IPS-18a (cell line): Measurements from ENCODE around the gene CAMSAP1.

Experiments used
- H3K27ac ChIP-seq: one replicate; pipeline ENCODE4 v1.5.1; 2013; ENCODE audit warnings: low read length
- H3K27me3 ChIP-seq: one replicate; pipeline ENCODE4 v1.6.1; 2013; ENCODE audit warnings: mild to moderate bottlenecking, low read length; ENCODE audit not compliant: control insufficient read depth, insufficient read depth
- H3K36me3 ChIP-seq: one replicate; pipeline ENCODE4 v1.6.1; 2013; ENCODE audit warnings: low read depth, low read length; ENCODE audit not compliant: control insufficient read depth
- H3K4me1 ChIP-seq: one replicate; pipeline ENCODE4 v1.6.1; 2013; ENCODE audit warnings: low read depth, low read length; ENCODE audit not compliant: control insufficient read depth
- H3K4me3 ChIP-seq: one replicate; pipeline ENCODE4 v1.5.1; 2013; ENCODE audit warnings: low read length
- H3K9ac ChIP-seq: one replicate; pipeline ENCODE4 v1.6.1; 2013; ENCODE audit warnings: mild to moderate bottlenecking, low read length, moderate library complexity
- H3K9me3 ChIP-seq: one replicate; pipeline ENCODE4 v1.6.1; 2013; ENCODE audit warnings: low read depth, low read length; ENCODE audit not compliant: control insufficient read depth

The CAMSAP1 gene

DNA sequence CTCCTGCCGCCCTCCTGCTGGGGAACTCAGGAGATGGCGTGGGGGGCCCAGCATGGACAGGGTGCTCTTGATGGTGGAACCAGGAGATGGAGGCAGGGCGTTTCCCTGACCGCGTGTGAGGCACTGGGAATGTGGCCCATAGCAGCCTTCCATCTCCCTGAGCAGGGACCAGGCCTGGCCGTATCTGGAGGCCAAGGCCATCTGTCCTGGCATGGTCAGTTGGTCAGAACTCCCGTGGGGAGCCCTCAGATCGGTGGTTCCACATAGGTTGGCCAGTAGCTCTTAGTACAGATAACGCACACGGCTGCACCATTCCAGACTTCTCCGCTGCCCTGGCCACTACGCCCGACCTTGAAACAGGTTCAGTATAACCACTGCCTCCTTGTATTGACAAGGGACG lies 127.8 kb downstream of the CAMSAP1 start:
- H3K27me3 ChIP-seq: no peaks in the 10 kb centered on the region
- no peak overlapping the region for H3K27ac ChIP-seq
- no peak overlapping the region for H3K4me3 ChIP-seq
- no peaks in the 10 kb centered on the region for H3K9me3 ChIP-seq
- H3K4me1 ChIP-seq: no peaks in the 10 kb centered on the region
- no peaks in the 10 kb centered on the region for H3K36me3 ChIP-seq
- no peak overlapping the region for H3K9ac ChIP-seq

DNA sequence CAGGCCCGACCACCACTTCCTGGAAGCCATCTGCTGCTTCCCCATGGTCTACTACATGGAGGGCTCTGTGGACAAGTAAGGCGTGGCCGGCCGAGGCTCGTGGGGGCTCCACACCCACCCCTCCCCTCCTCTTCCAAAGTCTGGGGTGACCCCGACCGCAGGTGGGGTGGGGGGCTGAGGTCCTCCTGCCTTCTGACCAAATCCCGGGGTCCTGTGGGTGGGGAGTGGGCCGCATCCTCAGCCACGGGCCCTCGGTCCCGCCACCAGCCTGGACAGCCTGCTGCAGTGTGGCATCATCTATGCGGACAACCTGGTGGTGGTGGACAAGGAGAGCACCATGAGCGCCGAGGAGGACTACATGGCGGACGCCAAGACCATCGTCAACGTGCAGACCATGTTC lies 128.9 kb downstream of the CAMSAP1 start:
- Histone ChIP-seq H3K27me3 (no peaks in the 10 kb centered on the region), H3K9ac (no peak overlapping the region), H3K27ac (no peak overlapping the region), H3K4me3 (no peak overlapping the region), H3K4me1 (no peaks in the 10 kb centered on the region), H3K36me3 (no peaks in the 10 kb centered on the region), H3K9me3 (no peaks in the 10 kb centered on the region)

- Histone ChIP-seq H3K27ac (no peak overlapping the region), H3K36me3 (no peaks in the 10 kb centered on the region), H3K27me3 (no peaks in the 10 kb centered on the region)
These were observed 129.6 kb downstream of the CAMSAP1 start for GRCh38 chr9:135777623-135778177.

GRCh38 chr9:135776893-135777622 lies 130.3 kb downstream of the CAMSAP1 start:
- Histone ChIP-seq H3K9ac (no peak overlapping the region), H3K27ac (no peak overlapping the region), H3K4me1 (no peaks in the 10 kb centered on the region), H3K9me3 (no peaks in the 10 kb centered on the region), H3K27me3 (no peaks in the 10 kb centered on the region), H3K4me3 (no peak overlapping the region), H3K36me3 (no peaks in the 10 kb centered on the region)

More at GRCh38 chr9:135777623-135778177, 129.6 kb downstream of the CAMSAP1 start:
- Histone ChIP-seq H3K4me1 (no peaks in the 10 kb centered on the region), H3K4me3 (no peak overlapping the region), H3K9me3 (no peaks in the 10 kb centered on the region), H3K9ac (no peak overlapping the region)

DNA sequence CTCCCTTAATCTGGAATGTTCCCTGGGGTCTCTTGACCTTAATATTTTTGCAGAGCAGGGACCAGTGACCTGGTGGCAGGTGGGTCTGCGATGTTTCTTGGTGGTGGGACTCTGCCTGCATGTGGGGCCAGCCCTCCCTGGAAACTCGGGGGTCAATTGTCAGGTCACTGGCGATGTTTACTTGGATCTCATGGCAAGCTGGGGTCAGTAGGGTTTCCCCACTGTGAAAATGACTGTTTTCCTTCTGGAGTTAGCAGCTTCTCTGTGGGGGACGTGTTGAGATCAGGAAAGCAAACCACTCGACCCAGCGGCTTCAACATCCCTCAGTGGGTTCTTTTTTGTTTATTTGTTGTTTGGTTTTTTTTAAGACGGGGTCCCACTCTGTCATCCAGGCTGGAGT lies 131.4 kb downstream of the CAMSAP1 start:
- Histone ChIP-seq H3K4me3 (no peak overlapping the region), H3K4me1 (no peaks in the 10 kb centered on the region), H3K9ac (no peak overlapping the region), H3K27ac (no peak overlapping the region), H3K27me3 (no peaks in the 10 kb centered on the region), H3K36me3 (no peaks in the 10 kb centered on the region), H3K9me3 (no peaks in the 10 kb centered on the region)

DNA sequence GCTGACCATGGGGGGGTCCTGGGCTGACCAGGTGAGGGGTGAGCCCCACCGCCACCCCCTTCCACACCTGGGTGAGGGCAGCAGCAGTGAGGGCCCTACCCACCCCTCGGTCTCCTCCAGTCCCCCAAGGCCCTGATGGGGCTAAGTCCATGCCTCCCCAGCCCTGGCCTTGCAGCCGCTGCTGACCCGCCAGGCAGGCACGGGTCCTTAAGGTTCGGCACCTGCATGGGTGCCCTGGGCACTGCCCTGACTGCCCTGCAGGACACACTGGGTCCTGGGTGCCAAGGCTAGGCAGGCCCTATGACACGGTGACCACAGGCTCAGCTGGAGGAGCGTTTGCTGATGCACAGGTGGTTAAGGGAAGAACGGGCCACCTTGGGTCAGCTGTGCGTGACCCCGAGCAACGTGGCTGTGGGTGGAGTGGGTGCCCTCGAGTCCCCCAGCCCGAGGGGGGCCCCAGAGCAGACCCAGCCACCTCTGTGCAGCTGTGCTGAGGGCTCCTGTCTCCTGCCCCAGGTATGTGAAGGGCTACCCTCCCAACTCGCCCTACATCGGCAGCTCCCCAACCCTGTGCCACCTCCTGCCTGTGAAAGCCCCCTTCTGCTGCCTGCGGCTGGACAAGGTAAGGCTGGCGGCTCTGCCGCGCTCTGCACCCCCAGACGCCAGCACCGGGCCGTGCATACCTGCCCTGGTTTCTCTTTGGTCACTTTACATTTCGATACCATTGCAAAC lies 132.4 kb downstream of the CAMSAP1 start:
- H3K27ac ChIP-seq: no peak overlapping the region
- H3K4me1 ChIP-seq: no peaks in the 10 kb centered on the region
- no peaks in the 10 kb centered on the region for H3K36me3 ChIP-seq
- H3K4me3 ChIP-seq: no peak overlapping the region
- H3K9ac ChIP-seq: no peak overlapping the region
- no peaks in the 10 kb centered on the region for H3K27me3 ChIP-seq
- H3K9me3 ChIP-seq: no peaks in the 10 kb centered on the region

- no peak overlapping the region for H3K9ac ChIP-seq
- no peaks in the 10 kb centered on the region for H3K27me3 ChIP-seq
- H3K27ac ChIP-seq: no peak overlapping the region
- no peaks in the 10 kb centered on the region for H3K36me3 ChIP-seq
- no peak overlapping the region for H3K4me3 ChIP-seq
- no peaks in the 10 kb centered on the region for H3K9me3 ChIP-seq
- H3K4me1 ChIP-seq: no peaks in the 10 kb centered on the region
These were observed 133.1 kb downstream of the CAMSAP1 start for GRCh38 chr9:135774239-135774747.

DNA sequence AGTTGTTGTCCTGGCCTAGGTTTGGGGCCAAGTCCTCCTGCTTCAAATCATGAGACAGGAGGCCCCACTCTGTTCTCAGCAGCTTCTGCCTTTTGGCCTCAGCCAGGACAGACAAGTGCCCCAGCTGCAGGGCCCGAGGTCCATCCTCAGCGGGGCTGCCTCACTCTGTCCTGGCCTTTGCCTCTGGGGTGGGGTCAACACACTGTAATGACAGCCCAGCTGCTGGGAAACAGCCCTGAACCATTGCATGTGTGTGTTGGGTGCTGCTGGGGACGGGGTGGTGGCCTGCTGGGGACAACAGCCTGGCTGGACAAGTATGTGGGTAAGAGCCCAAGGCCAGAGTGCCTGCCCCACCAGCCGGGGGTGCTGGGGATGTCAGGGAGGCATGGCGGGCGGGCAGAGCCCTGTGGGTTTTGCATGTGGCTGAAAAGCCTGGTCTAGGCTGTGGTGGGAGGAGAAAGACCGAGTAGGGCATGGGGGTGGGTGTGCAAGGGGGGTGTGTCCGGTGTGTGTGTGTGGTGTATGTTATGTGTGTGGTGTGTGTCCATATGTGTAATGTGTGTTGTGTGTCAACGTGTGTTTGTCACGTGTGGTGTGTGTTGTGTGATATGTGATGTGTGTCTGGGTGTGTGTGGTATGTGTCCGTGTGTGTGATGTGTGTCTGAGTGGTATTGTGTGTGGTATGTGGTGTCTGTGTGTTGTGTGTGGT lies 133.7 kb downstream of the CAMSAP1 start:
- H3K27me3 ChIP-seq: no peaks in the 10 kb centered on the region
- no peaks in the 10 kb centered on the region for H3K36me3 ChIP-seq
- H3K9me3 ChIP-seq: no peaks in the 10 kb centered on the region
- no peak overlapping the region for H3K27ac ChIP-seq
- no peak overlapping the region for H3K4me3 ChIP-seq
- no peak overlapping the region for H3K9ac ChIP-seq
- H3K4me1 ChIP-seq: no peaks in the 10 kb centered on the region

DNA sequence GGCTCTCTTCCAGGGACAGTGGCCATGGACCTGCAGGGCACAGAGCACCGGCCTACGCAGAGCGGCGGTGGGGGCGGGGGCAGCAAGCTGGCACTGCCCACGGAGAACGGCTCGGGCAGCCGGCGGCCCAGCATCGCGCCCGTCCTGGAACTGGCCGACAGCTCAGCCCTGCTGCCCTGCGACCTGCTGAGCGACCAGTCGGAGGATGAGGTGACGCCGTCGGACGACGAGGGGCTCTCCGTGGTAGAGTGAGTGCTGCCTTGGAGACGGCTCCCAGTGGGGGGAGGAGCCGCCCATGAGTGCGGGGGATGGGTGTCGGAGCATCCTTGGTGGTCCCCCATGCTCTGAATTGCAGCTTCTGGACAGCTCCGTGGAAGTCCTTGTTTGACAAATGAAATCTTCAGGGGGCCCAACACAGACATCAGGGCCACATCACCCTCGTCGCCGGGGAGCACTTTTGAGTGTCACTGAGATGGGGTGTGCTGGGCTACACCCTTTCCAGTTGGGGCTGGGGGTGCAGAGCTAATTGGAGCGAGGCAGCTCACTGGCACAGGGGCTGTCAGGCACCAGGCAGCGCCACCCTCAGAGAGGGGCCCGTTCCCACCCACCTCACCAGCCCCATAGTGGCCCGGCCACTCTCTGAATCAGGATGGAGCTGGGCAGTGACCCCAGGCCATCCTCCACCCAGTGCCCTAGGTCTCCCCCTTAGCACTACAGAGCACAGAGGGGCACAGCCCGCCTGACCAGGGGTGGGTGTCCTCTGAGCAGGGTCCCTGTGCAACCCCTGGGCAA lies 134.4 kb downstream of the CAMSAP1 start:
- Histone ChIP-seq H3K4me1 (no peaks in the 10 kb centered on the region), H3K27me3 (no peaks in the 10 kb centered on the region), H3K9me3 (no peaks in the 10 kb centered on the region), H3K9ac (no peak overlapping the region), H3K36me3 (no peaks in the 10 kb centered on the region), H3K27ac (no peak overlapping the region), H3K4me3 (no peak overlapping the region)

GRCh38 chr9:135772056-135772646 lies 135.2 kb downstream of the CAMSAP1 start:
- Histone ChIP-seq H3K36me3 (no peaks in the 10 kb centered on the region), H3K4me1 (no peaks in the 10 kb centered on the region), H3K4me3 (no peak overlapping the region), H3K27me3 (no peaks in the 10 kb centered on the region), H3K9me3 (no peaks in the 10 kb centered on the region), H3K27ac (no peak overlapping the region), H3K9ac (no peak overlapping the region)
